Measurements from ENCODE around the gene GPR84. TPM values are rescaled to one million over a fixed set of nuclear protein-coding genes. Genes with fewer than 3 reads are reported as not detected.
A peak's percentile ranks its signal among the peaks of the same experiment; 100 is the strongest.

The GPR84 gene
- total and polyA plus RNA-seq, 9 of the 15 experiments (the other 6 are each of a cell fraction or from before 2014, with no cell fraction given): 0.07 to 0.18 (median 0.11) TPM; not detected in 5

- TF ChIP-seq, protein P1, sequence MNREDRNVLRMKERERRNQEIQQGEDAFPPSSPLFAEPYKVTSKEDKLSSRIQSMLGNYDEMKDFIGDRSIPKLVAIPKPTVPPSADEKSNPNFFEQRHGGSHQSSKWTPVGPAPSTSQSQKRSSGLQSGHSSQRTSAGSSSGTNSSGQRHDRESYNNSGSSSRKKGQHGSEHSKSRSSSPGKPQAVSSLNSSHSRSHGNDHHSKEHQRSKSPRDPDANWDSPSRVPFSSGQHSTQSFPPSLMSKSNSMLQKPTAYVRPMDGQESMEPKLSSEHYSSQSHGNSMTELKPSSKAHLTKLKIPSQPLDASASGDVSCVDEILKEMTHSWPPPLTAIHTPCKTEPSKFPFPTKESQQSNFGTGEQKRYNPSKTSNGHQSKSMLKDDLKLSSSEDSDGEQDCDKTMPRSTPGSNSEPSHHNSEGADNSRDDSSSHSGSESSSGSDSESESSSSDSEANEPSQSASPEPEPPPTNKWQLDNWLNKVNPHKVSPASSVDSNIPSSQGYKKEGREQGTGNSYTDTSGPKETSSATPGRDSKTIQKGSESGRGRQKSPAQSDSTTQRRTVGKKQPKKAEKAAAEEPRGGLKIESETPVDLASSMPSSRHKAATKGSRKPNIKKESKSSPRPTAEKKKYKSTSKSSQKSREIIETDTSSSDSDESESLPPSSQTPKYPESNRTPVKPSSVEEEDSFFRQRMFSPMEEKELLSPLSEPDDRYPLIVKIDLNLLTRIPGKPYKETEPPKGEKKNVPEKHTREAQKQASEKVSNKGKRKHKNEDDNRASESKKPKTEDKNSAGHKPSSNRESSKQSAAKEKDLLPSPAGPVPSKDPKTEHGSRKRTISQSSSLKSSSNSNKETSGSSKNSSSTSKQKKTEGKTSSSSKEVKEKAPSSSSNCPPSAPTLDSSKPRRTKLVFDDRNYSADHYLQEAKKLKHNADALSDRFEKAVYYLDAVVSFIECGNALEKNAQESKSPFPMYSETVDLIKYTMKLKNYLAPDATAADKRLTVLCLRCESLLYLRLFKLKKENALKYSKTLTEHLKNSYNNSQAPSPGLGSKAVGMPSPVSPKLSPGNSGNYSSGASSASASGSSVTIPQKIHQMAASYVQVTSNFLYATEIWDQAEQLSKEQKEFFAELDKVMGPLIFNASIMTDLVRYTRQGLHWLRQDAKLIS (CRISPR knock-in tag; IDR thresholded peaks at IDR 0.05): 0 out of 2 replicates have a peak, but pooled peaks have one; percentile 35
- peak; percentile 61 for TF ChIP-seq CCNT2 (IDR thresholded peaks at IDR 0.05; ENCODE audit: borderline replicate concordance, extremely low read depth, insufficient read length, low read depth, low read length)
- peak; percentile 24; the same call in 1 of the 2 replicates for TF ChIP-seq ARID1B (IDR thresholded peaks at IDR 0.05)
- peak; percentile 55 for TF ChIP-seq RBBP5 (IDR thresholded peaks at IDR 0.05; ENCODE audit: borderline replicate concordance, insufficient read depth, low read length, poor library complexity, severe bottlenecking)
- no peak for TF ChIP-seq ZNF316 (IDR thresholded peaks at IDR 0.05)
- TF ChIP-seq CXXC5 (CRISPR knock-in tag; IDR thresholded peaks at IDR 0.05): peak; percentile 61
- TF ChIP-seq SMAD2 (IDR thresholded peaks at IDR 0.05; ENCODE audit: low read depth, low read length): no peak
- TF ChIP-seq L3MBTL2 (IDR thresholded peaks at IDR 0.05): peak; percentile 58
- TF ChIP-seq XRCC5 (IDR thresholded peaks at IDR 0.05; ENCODE audit: low read depth, low read length): peak; percentile 72
- TF ChIP-seq ZNF583 (CRISPR knock-in tag; IDR thresholded peaks at IDR 0.05): 0 out of 2 replicates have a peak, but pooled peaks have one; percentile 39
- peak; percentile 99 for TF ChIP-seq GATAD2A (IDR thresholded peaks at IDR 0.05)
- TF ChIP-seq ZNF764 (CRISPR knock-in tag; IDR thresholded peaks at IDR 0.05; ENCODE audit: low read depth): no peak
- 0 out of 4 replicates have a peak, but pooled peaks of 1 of the 2 experiments have one; percentile 52 for TF ChIP-seq NONO (IDR thresholded peaks at IDR 0.05; ENCODE audit: low read depth in 2 of 2, low read length in 1 of 2)
- no peak for TF ChIP-seq HDGF (IDR thresholded peaks at IDR 0.05)
- peak; percentile 77; the same call in 1 of the 2 replicates for TF ChIP-seq KAT7 (CRISPR knock-in tag; IDR thresholded peaks at IDR 0.05; ENCODE audit: borderline replicate concordance)
- no peak for TF ChIP-seq ARID2 (IDR thresholded peaks at IDR 0.05)
- peak; percentile 66 for TF ChIP-seq REST (IDR thresholded peaks at IDR 0.05; ENCODE audit: borderline replicate concordance)
- TF ChIP-seq REST (CRISPR knock-in tag; IDR thresholded peaks at IDR 0.05; ENCODE audit: low read depth): 0 out of 2 replicates have a peak, but pooled peaks have one; percentile 48
Measured at GRCh38 chr12:54370171-54370730, 6.0 kb upstream of the GPR84 start (continued).

Data from K562 (cell line).